Lung microvascular endothelial cell (primary cell): Measurements from ENCODE around the gene GPS1. TPM values are rescaled to one million over a fixed set of nuclear protein-coding genes. Genes with fewer than 3 reads are reported as not detected.

ENCODE experiments used
- DNase-seq, 2 donors: peaks; one replicate each; pipeline versions ENCODE4 v3.0.0 to v3.0.0-alpha.2; 2010; ENCODE audit warnings: low read depth in 2 of 2
- total RNA-seq: library from RNA; depleted of rRNA; stranded (reverse); fragments of >200 nt; gene quantifications from 2 replicates; pipeline ENCODE4 v1.2.1, GENCODE V29; 2014

GPS1 gene
- total RNA-seq, 1 donor from 2014 or later, result 64.1 TPM

- no peak for DNase-seq
Measured at GRCh38 chr17:82041144-82041814, 10.4 kb upstream of the GPS1 start.

- no peak for DNase-seq
Measured at GRCh38 chr17:82042649-82043048, 9.0 kb upstream of the GPS1 start.

- DNase-seq, result no peak
Measured at GRCh38 chr17:82043507-82043906, 8.2 kb upstream of the GPS1 start.

- no peak for DNase-seq
Measured at GRCh38 chr17:82045936-82046484, 5.7 kb upstream of the GPS1 start.

GRCh38 chr17:82046903-82047302, 4.8 kb upstream of the GPS1 start:
- DNase-seq, result no peak

GRCh38 chr17:82047379-82047778, 4.3 kb upstream of the GPS1 start:
- no peak for DNase-seq

- DNase-seq, result no peak
Measured at GRCh38 chr17:82047914-82048570, 3.7 kb upstream of the GPS1 start.

GRCh38 chr17:82048571-82048971, 3.1 kb upstream of the GPS1 start:
- no peak for DNase-seq

- DNase-seq, result no peak
Measured at GRCh38 chr17:82049106-82049505, 2.6 kb upstream of the GPS1 start.

GRCh38 chr17:82049521-82049971, 2.2 kb upstream of the GPS1 start:
- DNase-seq, result no peak

- no peak for DNase-seq
Measured at GRCh38 chr17:82050152-82050760, 1.4 kb upstream of the GPS1 start.

GRCh38 chr17:82050761-82051641, 697 bp upstream of the GPS1 start:
- DNase-seq, result peak in 1 of 2 donors; percentile 23

GRCh38 chr17:82052638-82053059, 951 bp downstream of the GPS1 start:
- peak in 1 of 2 donors; percentile 15 for DNase-seq

GRCh38 chr17:82053130-82053529, 1.4 kb downstream of the GPS1 start:
- DNase-seq, result no peak

- no peak for DNase-seq
Measured at GRCh38 chr17:82053556-82054263, 2.0 kb downstream of the GPS1 start.

GRCh38 chr17:82054351-82055022, 2.8 kb downstream of the GPS1 start:
- no peak for DNase-seq

- no peak for DNase-seq
Measured at GRCh38 chr17:82055023-82055964, 3.6 kb downstream of the GPS1 start.

- DNase-seq, result no peak
Measured at GRCh38 chr17:82055965-82056728, 4.4 kb downstream of the GPS1 start.
